Fibroblast of villous mesenchyme (primary cell): ENCODE results near the gene KYAT1. TPM values are rescaled to one million over a fixed set of nuclear protein-coding genes. Genes with fewer than 3 reads are reported as not detected.
"Not testable (repeated sequence)": the region's sequence is repeated elsewhere in the genome, so short reads cannot be mapped to it uniquely, and the experiment has no call there.

ENCODE experiments used
- DNase-seq: peaks from one replicate; pipeline ENCODE4 v3.0.0-alpha.2; 2010; ENCODE audit warnings: low read depth
- H3K4me3 ChIP-seq: 2 replicates; pipeline ENCODE4 v1.5.1; 2011; ENCODE audit warnings: low read depth, mild to moderate bottlenecking, low read length
- total RNA-seq: library from RNA; depleted of rRNA; stranded (reverse); fragments of >200 nt; gene quantifications from 2 replicates; pipeline ENCODE4 v1.2.3, GENCODE V29; 2012
- TF ChIP-seq, protein P1 (sequence below): IDR thresholded peaks from 2 replicates; pipeline ENCODE4 v1.5.1; 2012; ENCODE audit warnings: low read depth, mild to moderate bottlenecking, low read length; ENCODE audit not compliant: insufficient read depth

Gene KYAT1
- total RNA-seq, 1 donor = 11.2 TPM

DNA sequence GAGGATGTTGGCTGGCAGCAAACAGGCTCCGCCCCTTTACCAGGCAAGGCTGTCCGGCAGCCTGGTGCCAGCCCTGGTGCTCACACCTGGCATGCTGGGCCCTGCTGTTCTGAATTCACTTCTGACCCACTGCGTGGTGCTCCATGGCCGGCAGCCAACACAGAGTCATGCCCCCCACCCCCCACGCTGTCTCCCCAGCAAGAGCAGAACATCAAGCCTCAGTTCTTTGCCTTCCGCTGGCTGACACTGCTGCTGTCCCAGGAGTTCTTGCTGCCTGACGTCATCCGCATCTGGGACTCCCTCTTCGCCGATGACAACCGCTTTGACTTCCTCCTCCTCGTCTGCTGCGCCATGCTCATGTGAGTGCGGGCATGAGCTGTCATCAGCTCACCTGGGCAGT lies 76.1 kb downstream of the KYAT1 start:
- DNase-seq = no peak
- TF ChIP-seq, protein P1, sequence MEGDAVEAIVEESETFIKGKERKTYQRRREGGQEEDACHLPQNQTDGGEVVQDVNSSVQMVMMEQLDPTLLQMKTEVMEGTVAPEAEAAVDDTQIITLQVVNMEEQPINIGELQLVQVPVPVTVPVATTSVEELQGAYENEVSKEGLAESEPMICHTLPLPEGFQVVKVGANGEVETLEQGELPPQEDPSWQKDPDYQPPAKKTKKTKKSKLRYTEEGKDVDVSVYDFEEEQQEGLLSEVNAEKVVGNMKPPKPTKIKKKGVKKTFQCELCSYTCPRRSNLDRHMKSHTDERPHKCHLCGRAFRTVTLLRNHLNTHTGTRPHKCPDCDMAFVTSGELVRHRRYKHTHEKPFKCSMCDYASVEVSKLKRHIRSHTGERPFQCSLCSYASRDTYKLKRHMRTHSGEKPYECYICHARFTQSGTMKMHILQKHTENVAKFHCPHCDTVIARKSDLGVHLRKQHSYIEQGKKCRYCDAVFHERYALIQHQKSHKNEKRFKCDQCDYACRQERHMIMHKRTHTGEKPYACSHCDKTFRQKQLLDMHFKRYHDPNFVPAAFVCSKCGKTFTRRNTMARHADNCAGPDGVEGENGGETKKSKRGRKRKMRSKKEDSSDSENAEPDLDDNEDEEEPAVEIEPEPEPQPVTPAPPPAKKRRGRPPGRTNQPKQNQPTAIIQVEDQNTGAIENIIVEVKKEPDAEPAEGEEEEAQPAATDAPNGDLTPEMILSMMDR = no peak
- H3K4me3 ChIP-seq = no peak overlapping the region

DNA sequence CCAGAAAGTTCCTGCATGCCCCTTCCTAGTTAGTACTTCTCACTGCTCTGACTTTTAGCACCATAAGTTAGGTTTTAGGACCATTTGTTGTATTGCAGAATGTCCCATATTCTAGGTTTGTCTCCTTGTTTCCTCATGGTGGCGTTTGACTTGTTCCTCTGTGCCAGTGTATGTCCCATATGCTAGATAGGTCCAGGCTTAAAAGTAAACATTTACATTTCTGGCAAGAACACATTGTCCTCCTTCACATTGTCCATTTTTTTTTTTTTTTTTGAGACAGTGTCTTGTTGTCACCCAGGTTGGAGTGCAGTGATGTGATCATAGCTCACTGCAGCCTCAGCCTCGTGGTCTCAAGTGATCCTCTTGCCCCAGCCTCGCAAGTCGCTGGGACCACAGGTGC lies 79.3 kb downstream of the KYAT1 start:
- DNase-seq = no peak
- H3K4me3 ChIP-seq = no peak overlapping the region
- TF ChIP-seq, protein P1 = no peak

DNA sequence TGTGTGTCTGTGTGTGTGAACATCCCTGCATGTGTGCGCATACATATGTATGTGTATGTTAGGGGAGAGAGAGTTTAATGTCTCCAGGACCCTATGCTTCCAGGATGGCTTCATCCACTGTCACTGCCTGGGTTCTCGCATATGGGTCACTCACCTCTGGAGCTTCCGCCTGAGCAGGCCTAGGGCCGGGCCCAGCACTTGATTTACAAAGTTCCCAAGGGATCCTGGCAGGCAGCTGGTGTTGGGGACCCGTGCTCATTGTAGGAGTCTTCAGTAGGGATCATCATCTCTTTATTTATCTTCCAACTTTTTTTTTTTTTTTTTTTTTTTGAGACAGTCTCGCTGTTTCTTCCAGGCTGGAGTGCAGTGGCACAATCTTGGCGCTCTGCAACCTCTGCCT lies 81.7 kb downstream of the KYAT1 start:
- TF ChIP-seq, protein P1 = no peak
- H3K4me3 ChIP-seq = no peak overlapping the region
- no peak for DNase-seq

DNA sequence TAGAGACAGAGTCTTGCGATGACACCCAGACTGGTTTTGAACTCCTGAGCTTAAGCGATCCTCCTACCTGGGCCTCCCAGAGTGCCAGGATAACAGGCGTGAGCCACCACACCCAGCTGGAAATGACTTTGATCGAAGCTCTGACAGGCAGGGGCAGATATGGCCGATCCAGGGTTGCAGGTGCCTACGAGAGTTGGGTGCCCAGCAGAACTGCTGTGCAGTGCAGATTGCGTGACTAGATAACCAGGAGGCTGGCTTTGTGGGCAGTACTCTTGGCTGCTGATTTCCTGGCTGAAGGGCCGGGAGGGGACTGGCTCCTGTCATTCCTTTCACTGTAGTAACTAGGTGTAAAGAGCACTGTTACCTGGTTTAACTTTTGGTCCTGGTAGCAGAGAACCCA lies 82.9 kb downstream of the KYAT1 start:
- DNase-seq = no peak
- H3K4me3 ChIP-seq = no peak overlapping the region
- TF ChIP-seq, protein P1 = no peak

DNA sequence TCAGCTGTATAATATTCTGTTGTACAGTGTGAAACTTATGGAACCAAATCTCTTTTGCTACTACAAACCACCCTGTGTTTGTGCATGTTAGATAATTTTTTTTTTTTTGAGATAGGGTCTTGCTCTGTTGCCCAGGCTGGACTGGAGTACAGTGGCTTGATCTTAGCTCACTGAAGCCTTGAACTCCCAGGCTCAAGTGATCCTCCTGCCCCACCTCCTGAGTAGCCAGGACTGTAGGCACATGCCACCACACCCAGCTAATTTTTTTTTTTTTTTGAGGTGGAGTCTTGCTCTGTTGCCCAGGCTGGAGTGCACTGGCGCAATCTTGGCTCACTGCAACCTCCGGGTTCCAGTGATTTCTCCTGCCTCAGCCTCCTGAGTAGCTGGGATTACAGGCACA lies 86.8 kb downstream of the KYAT1 start:
- DNase-seq, H3K4me3 ChIP-seq: not testable (repeated sequence)

DNA sequence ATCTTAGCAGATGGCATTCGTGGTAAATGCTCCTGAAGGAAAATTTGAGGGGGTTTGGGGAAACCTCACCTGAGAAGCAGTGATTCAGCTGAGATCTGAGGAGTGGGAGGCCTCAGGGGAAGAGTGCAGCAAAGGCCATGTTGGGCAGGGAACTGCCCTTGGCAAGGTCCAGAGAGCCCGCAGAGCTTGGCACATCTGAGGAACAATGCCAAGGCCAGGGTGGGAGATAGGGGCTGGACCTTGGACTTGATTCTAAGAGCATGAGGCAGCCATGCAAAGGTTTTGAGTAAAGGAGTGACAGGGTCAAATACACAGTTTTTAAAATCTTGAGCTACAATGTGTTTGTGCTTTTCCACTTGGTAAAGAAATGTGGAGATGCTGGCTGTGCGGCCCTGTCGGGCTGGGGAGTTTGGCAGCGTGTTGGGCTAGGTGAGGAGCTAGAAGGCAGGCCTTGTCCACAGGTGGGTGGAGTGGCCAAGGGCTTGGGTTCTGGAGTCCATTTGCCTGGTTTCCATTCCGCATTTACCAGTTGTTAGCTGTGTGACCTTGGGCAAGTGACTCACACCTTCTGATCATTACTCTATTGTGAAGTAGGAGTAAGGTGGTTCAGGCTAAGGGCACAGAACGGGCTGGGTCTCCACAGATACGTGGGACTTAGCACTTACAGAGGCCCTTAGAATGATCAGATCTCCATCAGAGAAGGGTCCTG lies 88.6 kb downstream of the KYAT1 start:
- DNase-seq = no peak
- H3K4me3 ChIP-seq = no peak overlapping the region
- TF ChIP-seq, protein P1 = no peak

DNA sequence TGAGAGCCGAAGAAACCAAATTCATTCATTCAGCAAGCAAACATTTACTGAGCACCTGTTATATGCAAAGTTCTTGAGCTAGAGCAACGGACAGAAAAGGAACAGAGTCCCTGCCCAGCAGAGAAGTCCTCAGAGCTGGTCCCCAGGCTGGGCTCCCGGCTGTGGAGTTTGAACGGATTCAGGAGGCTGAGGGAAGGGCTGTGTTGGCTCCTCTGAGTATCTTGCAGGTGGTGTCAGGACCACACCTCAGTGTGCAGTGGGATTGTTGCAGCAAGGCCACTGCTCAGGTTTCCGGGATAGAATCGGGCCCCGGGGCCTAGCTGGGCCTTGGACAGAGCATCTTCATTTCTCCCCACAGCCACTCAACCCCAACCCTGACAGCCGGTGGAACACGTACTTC lies 89.6 kb downstream of the KYAT1 start:
- TF ChIP-seq, protein P1 = no peak
- DNase-seq = no peak
- no peak overlapping the region for H3K4me3 ChIP-seq
